Right lobe of liver (tissue), 4 donors: Measurements from ENCODE around the gene SLC30A2.

Experiments
- CTCF ChIP-seq, 4 donors: fragments of 200-600 bp in 3 of 4; fragments of 450-650 bp in 1 of 4; IDR thresholded peaks; one replicate each; pipeline versions ENCODE4 v1.5.1 to v1.8.0; 2016 to 2022; ENCODE audit warnings: antibody characterized with exemption in 4 of 4, mild to moderate bottlenecking in 2 of 4
- POLR2A ChIP-seq: fragments of 450-650 bp; IDR thresholded peaks from one replicate; pipeline ENCODE4 v1.6.1; 2017; ENCODE audit warnings: antibody characterized with exemption, mild to moderate bottlenecking
- donor health status: DM: no; HTN: no; CAD: no.
- donor health status: DM: no; HTN: no; CAD: no.
- donor health status: DM: no; HTN: yes; CAD: no.

GRCh38 chr1:26041978-26042377 lies 3.9 kb downstream of the SLC30A2 start:
- TF ChIP-seq CTCF (IDR thresholded peaks at IDR 0.05) (no peak), POLR2A (no peak)
